ELR (cell line): ENCODE data around the gene GPC1.

ENCODE experiments used
- DNase-seq: peaks from one replicate; pipeline ENCODE4 v3.0.0-alpha.2; 2015; ENCODE audit warnings: low read depth

The GPC1 gene

GRCh38 chr2:240396623-240397541, 38.6 kb upstream of the GPC1 start:
- no peak for DNase-seq

GRCh38 chr2:240397542-240397916, 37.9 kb upstream of the GPC1 start:
- no peak for DNase-seq

GRCh38 chr2:240397924-240398645, 37.4 kb upstream of the GPC1 start:
- no peak for DNase-seq

GRCh38 chr2:240398661-240399267, 36.7 kb upstream of the GPC1 start:
- no peak for DNase-seq

- DNase-seq: no peak
Observed at GRCh38 chr2:240399419-240400324, 35.8 kb upstream of the GPC1 start.

- DNase-seq: peak; percentile 28
Observed at GRCh38 chr2:240400371-240401161, 34.9 kb upstream of the GPC1 start.

GRCh38 chr2:240401308-240401707, 34.2 kb upstream of the GPC1 start:
- DNase-seq: no peak

GRCh38 chr2:240401781-240402551, 33.5 kb upstream of the GPC1 start:
- DNase-seq: no peak

GRCh38 chr2:240402566-240403272, 32.7 kb upstream of the GPC1 start:
- no peak for DNase-seq

GRCh38 chr2:240403396-240404104, 31.9 kb upstream of the GPC1 start:
- no peak for DNase-seq

GRCh38 chr2:240404174-240404852, 31.1 kb upstream of the GPC1 start:
- no peak for DNase-seq

GRCh38 chr2:240405133-240405532, 30.3 kb upstream of the GPC1 start:
- no peak for DNase-seq

GRCh38 chr2:240405684-240406313, 29.7 kb upstream of the GPC1 start:
- DNase-seq: no peak

GRCh38 chr2:240407090-240407489, 28.4 kb upstream of the GPC1 start:
- DNase-seq: no peak

GRCh38 chr2:240410004-240410403, 25.5 kb upstream of the GPC1 start:
- DNase-seq: no peak

GRCh38 chr2:240410808-240411207, 24.7 kb upstream of the GPC1 start:
- DNase-seq: no peak

- DNase-seq: no peak
Observed at GRCh38 chr2:240411261-240412160, 24.0 kb upstream of the GPC1 start.
